ENCODE data around the gene STXBP2.

Gene STXBP2

DNA sequence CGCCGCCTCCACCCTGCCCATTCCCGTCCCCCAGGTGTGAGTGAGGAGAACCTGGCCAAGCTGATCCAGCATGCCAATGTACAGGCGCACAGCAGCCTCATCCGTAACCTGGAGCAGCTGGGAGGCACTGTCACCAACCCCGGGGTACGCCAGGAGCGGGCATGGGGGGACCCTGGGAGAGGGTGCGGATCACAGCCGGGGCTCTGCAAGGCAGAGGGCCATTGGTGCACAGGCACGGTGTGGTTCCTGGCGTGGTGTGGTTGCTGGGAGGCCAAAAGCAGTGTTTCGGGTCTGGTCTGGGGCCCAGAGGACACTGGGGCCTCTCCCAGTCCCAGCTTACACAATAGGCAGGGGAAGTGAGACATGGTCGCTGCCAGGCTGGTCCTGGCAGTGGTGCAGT lies 8.3 kb downstream of the STXBP2 start:
- H3K4me3 ChIP-seq (replicated peaks in 1 of 2; ENCODE audit: low read depth in 2 of 2, low read length in 2 of 2) = no peak overlapping the region
- TF ChIP-seq, protein P1, sequence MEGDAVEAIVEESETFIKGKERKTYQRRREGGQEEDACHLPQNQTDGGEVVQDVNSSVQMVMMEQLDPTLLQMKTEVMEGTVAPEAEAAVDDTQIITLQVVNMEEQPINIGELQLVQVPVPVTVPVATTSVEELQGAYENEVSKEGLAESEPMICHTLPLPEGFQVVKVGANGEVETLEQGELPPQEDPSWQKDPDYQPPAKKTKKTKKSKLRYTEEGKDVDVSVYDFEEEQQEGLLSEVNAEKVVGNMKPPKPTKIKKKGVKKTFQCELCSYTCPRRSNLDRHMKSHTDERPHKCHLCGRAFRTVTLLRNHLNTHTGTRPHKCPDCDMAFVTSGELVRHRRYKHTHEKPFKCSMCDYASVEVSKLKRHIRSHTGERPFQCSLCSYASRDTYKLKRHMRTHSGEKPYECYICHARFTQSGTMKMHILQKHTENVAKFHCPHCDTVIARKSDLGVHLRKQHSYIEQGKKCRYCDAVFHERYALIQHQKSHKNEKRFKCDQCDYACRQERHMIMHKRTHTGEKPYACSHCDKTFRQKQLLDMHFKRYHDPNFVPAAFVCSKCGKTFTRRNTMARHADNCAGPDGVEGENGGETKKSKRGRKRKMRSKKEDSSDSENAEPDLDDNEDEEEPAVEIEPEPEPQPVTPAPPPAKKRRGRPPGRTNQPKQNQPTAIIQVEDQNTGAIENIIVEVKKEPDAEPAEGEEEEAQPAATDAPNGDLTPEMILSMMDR (IDR thresholded peaks at IDR 0.05; ENCODE audit: low read depth, low read length) = no peak
- no peak for DNase-seq (ENCODE audit: low read depth in 2 of 2)

DNA sequence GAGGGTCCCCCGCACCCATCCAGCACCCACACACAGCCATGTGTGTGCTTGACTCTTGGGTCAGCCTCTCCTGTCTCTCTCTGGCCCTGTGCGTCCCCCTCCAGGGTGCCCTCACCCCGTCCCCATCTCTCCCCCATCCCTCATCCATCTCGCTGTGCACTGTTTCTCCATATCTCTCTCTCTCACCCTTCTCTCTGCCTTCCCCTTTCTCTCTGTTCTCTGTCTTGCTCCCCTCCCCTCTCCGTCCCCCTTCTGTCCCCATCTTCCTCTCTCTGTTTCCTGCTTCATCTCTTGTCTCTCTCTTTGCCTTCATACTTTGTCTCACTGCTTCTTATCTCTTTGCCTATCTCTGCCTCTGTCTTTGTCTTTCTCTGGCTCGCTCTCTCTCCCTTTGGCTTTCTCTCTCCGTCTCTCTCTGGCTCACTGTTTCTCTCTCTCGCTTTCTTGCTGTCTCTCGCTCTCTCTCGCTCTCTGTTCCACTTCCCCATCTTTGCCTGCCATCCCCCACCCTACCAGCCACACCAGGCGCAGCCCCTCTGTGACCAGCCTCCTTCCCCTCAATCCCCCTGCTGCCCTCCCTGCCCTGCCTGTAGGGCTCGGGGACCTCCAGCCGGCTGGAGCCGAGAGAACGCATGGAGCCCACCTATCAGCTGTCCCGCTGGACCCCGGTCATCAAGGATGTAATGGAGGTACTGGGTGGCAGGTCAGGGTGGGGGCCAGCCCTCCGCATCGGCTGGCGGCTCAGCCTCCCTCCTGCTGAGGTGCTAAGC lies 8.9 kb downstream of the STXBP2 start:
- no peak overlapping the region for H3K4me3 ChIP-seq (replicated peaks in 1 of 2; ENCODE audit: low read depth in 2 of 2, low read length in 2 of 2)
- DNase-seq (ENCODE audit: low read depth in 2 of 2) = no peak
- TF ChIP-seq, protein P1 (IDR thresholded peaks at IDR 0.05; ENCODE audit: low read depth, low read length) = no peak

DNA sequence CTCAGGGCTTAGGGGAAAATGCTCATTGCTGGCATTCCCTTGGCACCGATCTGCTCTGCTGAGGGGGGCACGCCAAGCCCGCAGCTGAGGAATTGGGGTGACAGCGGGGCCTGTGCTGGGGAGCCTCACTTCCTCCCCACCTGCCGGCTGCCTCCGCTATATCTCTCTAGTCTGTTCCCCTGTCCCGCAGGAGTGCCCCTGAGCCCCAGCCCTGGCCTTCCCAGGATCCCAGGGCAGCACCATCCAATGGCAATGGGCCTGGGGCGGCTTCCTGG lies 9.5 kb downstream of the STXBP2 start:
- DNase-seq (ENCODE audit: low read depth in 2 of 2) = no peak
- TF ChIP-seq, protein P1 (IDR thresholded peaks at IDR 0.05; ENCODE audit: low read depth, low read length) = no peak
- H3K4me3 ChIP-seq (replicated peaks in 1 of 2; ENCODE audit: low read depth in 2 of 2, low read length in 2 of 2) = no peak overlapping the region

DNA sequence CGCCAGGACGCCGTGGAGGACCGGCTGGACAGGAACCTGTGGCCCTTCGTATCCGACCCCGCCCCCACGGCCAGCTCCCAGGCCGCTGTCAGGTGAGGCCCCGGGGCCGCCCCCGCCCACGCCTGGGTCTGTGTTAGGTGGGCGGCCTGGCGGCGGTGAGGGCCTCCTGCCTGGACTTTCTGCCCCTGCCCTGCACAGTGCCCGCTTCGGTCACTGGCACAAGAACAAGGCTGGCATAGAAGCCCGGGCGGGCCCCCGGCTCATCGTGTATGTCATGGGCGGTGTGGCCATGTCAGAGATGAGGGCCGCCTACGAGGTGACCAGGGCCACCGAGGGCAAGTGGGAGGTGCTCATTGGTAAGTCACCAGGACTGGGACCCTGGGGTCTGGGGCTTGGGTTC lies 10.2 kb downstream of the STXBP2 start:
- no peak overlapping the region for H3K4me3 ChIP-seq (replicated peaks in 1 of 2; ENCODE audit: low read depth in 2 of 2, low read length in 2 of 2)
- TF ChIP-seq, protein P1 (IDR thresholded peaks at IDR 0.05; ENCODE audit: low read depth, low read length) = no peak

GRCh38 chr19:7648265-7649014 lies 11.5 kb downstream of the STXBP2 start:
- no peak overlapping the region for H3K4me3 ChIP-seq (replicated peaks in 1 of 2; ENCODE audit: low read depth in 2 of 2, low read length in 2 of 2)
- no peak for DNase-seq (ENCODE audit: low read depth in 2 of 2)
- TF ChIP-seq, protein P1 (IDR thresholded peaks at IDR 0.05; ENCODE audit: low read depth, low read length) = no peak

More for the DNA sequence above, 10.2 kb downstream of the STXBP2 start:
- DNase-seq (ENCODE audit: low read depth in 2 of 2) = no peak

- DNase-seq (ENCODE audit: low read depth in 2 of 2) = no peak
- no peak overlapping the region for H3K4me3 ChIP-seq (replicated peaks in 1 of 2; ENCODE audit: low read depth in 2 of 2, low read length in 2 of 2)
- TF ChIP-seq, protein P1 (IDR thresholded peaks at IDR 0.05; ENCODE audit: low read depth, low read length) = no peak
Measured at GRCh38 chr19:7650148-7650547, 13.2 kb downstream of the STXBP2 start.
